IMR-90 (cell line): ENCODE data around the gene DIAPH2. TPM values are rescaled to one million over a fixed set of nuclear protein-coding genes. Genes with fewer than 3 reads are reported as not detected.

ENCODE experiments used
- ATAC-seq: fragments of 200-7000 bp; cut with Tn5 transposase; 2 replicates; pipeline ENCODE4 v1.9.1; 2020; ENCODE audit warnings: low read depth, mild to moderate bottlenecking, moderate library complexity
- BruUV-seq: library from RNA; stranded (reverse); fragments of 400-500 nt; replicated peaks from 2 replicates; lab custom pipeline; 2021; lab: Mats Ljungman, UMichigan
- CTCF ChIA-PET: fragments of 300-600 bp; formaldehyde crosslinking; extraction: SDS; loops from one replicate; lab custom pipeline; 2021; ENCODE audit warnings: antibody characterized with exemption; lab: Yijun Ruan, JAX
- POLR2A ChIA-PET: fragments of 300-600 bp; sonication (Branson Sonifier 250); formaldehyde crosslinking; loops from one replicate; lab custom pipeline; 2022; ENCODE audit warnings: antibody characterized with exemption; ENCODE audit not compliant: unreplicated experiment; lab: Charles Lee
- DNase-seq: peaks from one replicate; pipeline ENCODE4 v3.0.0; 2013
- H2AFZ ChIP-seq: replicated peaks from 2 replicates; pipeline ENCODE3; 2013; ENCODE audit warnings: low read length, mild to moderate bottlenecking; ENCODE audit not compliant: poor library complexity
- H2AK5ac ChIP-seq: 2 replicates; pipeline ENCODE4 v1.6.1; 2013; ENCODE audit warnings: low read depth, low read length, inconsistent platforms
- H2AK9ac ChIP-seq: replicated peaks from 2 replicates; pipeline ENCODE3; 2013; ENCODE audit warnings: mild to moderate bottlenecking, low read depth, low read length, moderate library complexity; ENCODE audit not compliant: poor library complexity
- H2BK120ac ChIP-seq: 2 replicates; pipeline ENCODE4 v1.6.1; 2013; ENCODE audit warnings: low read depth, low read length, inconsistent platforms
- H2BK15ac ChIP-seq: 3 replicates; pipeline ENCODE4 v1.6.1; 2013; ENCODE audit warnings: low read depth, low read length, inconsistent platforms
- H2BK20ac ChIP-seq: 2 replicates; pipeline ENCODE4 v1.6.1; 2013; ENCODE audit warnings: low read depth, mild to moderate bottlenecking, inconsistent platforms, low read length, moderate library complexity
- H2BK5ac ChIP-seq: 2 replicates; pipeline ENCODE4 v1.6.1; 2013; ENCODE audit warnings: mild to moderate bottlenecking, low read depth, low read length, inconsistent platforms; ENCODE audit not compliant: poor library complexity, severe bottlenecking
- H3K14ac ChIP-seq: replicated peaks from 2 replicates; pipeline ENCODE4 v1.6.1; 2013; ENCODE audit warnings: low read depth, low read length, inconsistent platforms
- H3K18ac ChIP-seq: 2 replicates; pipeline ENCODE4 v1.6.1; 2013; ENCODE audit warnings: low read depth, low read length, control low read depth
- H3K23ac ChIP-seq: 2 replicates; pipeline ENCODE4 v1.6.1; 2013; ENCODE audit warnings: low read depth, low read length, inconsistent platforms
- H3K27ac ChIP-seq: 2 replicates; pipeline ENCODE4 v1.5.1; 2013; ENCODE audit warnings: mild to moderate bottlenecking, control low read depth, low read length; ENCODE audit not compliant: insufficient read depth
- H3K27me3 ChIP-seq: 2 replicates; pipeline ENCODE4 v1.6.1; 2013; ENCODE audit warnings: low read length; ENCODE audit not compliant: control insufficient read depth, insufficient read depth
- H3K36me3 ChIP-seq: 2 replicates; pipeline ENCODE4 v1.6.1; 2013; ENCODE audit warnings: low read length, mixed read lengths; ENCODE audit not compliant: control insufficient read depth, insufficient read depth
- H3K4ac ChIP-seq: 2 replicates; pipeline ENCODE4 v1.6.1; 2013; ENCODE audit warnings: low read depth, low read length, inconsistent platforms
- H3K4me1 ChIP-seq: 2 replicates; pipeline ENCODE4 v1.6.1; 2013; ENCODE audit warnings: low read length, mixed read lengths; ENCODE audit not compliant: control insufficient read depth, insufficient read depth
- H3K4me2 ChIP-seq: 2 replicates; pipeline ENCODE4 v1.6.1; 2013; ENCODE audit warnings: low read depth, mild to moderate bottlenecking, control low read depth, low read length, moderate library complexity
- H3K4me3 ChIP-seq: 2 replicates; pipeline ENCODE4 v1.5.1; 2013; ENCODE audit warnings: low read depth, mild to moderate bottlenecking, control low read depth, low read length, moderate library complexity; ENCODE audit not compliant: insufficient read depth
- H3K56ac ChIP-seq: 2 replicates; pipeline ENCODE4 v1.6.1; 2013; ENCODE audit warnings: low read length, inconsistent platforms; ENCODE audit not compliant: insufficient read depth; ENCODE audit errors: extremely low read depth
- H3K79me1 ChIP-seq, 2 experiments: 2 replicates each; pipeline ENCODE4 v1.6.1; 2013; ENCODE audit warnings: low read length in 2 of 2, inconsistent platforms in 1 of 2, low read depth in 1 of 2
- H3K9ac ChIP-seq: 2 replicates; pipeline ENCODE4 v1.6.1; 2013; ENCODE audit warnings: low read depth, low read length, control low read depth
- H3K9me1 ChIP-seq: 2 replicates; pipeline ENCODE4 v1.6.1; 2013; ENCODE audit warnings: low read length, inconsistent platforms; ENCODE audit not compliant: insufficient read depth
- H3K9me3 ChIP-seq: 2 replicates; pipeline ENCODE4 v1.6.1; 2013; ENCODE audit warnings: low read length; ENCODE audit not compliant: control insufficient read depth, insufficient read depth
- H4K20me1 ChIP-seq: 2 replicates; pipeline ENCODE4 v1.6.1; 2013; ENCODE audit warnings: low read length, inconsistent platforms; ENCODE audit not compliant: insufficient read depth
- H4K5ac ChIP-seq: 2 replicates; pipeline ENCODE4 v1.6.1; 2013; ENCODE audit warnings: mild to moderate bottlenecking, low read depth, low read length, control low read depth
- H4K8ac ChIP-seq, 2 experiments: 2 replicates each; pipeline ENCODE4 v1.6.1; 2013; ENCODE audit warnings: low read depth in 2 of 2, low read length in 2 of 2, control low read depth in 1 of 2, inconsistent platforms in 1 of 2
- H4K91ac ChIP-seq: 2 replicates; pipeline ENCODE4 v1.6.1; 2013; ENCODE audit warnings: low read depth, low read length, inconsistent platforms; ENCODE audit not compliant: insufficient read depth
- BHLHE40 ChIP-seq: fragments of 150-350 bp; IDR thresholded peaks from 2 replicates; pipeline ENCODE4 v1.6.1; 2016; ENCODE audit warnings: mild to moderate bottlenecking, low read depth, low read length
- CEBPB ChIP-seq: IDR thresholded peaks from 2 replicates; pipeline ENCODE4 v1.6.1; 2012; ENCODE audit warnings: low read depth, low read length, improper control_type of control experiment
- CHD1 ChIP-seq: IDR thresholded peaks from 2 replicates; pipeline ENCODE4 v1.6.1; 2012; ENCODE audit warnings: low read depth, low read length, improper control_type of control experiment
- CTCF ChIP-seq: conservative IDR thresholded peaks from 2 replicates; pipeline ENCODE4 v1.5.1; 2012; ENCODE audit warnings: mild to moderate bottlenecking, low read depth, low read length, improper control_type of control experiment
- ELK1 ChIP-seq: fragments of 150-350 bp; IDR thresholded peaks from 2 replicates; pipeline ENCODE4 v1.6.1; 2016; ENCODE audit warnings: low read depth, mild to moderate bottlenecking, low read length, moderate library complexity, borderline replicate concordance
- FOS ChIP-seq: fragments of 150-350 bp; IDR thresholded peaks from 2 replicates; pipeline ENCODE4 v1.6.1; 2016; ENCODE audit warnings: low read depth, low read length
- MAFK ChIP-seq: IDR thresholded peaks from 2 replicates; pipeline ENCODE4 v1.6.1; 2012; ENCODE audit warnings: low read depth, low read length, improper control_type of control experiment
- MAZ ChIP-seq: IDR thresholded peaks from 2 replicates; pipeline ENCODE4 v1.6.1; 2012; ENCODE audit warnings: low read depth, mild to moderate bottlenecking, low read length, improper control_type of control experiment, moderate library complexity, borderline replicate concordance
- MXI1 ChIP-seq: IDR thresholded peaks from 2 replicates; pipeline ENCODE4 v1.6.1; 2012; ENCODE audit warnings: low read depth, mild to moderate bottlenecking, low read length, moderate library complexity, borderline replicate concordance
- NFE2L2 ChIP-seq: fragments of 150-350 bp; IDR thresholded peaks from 2 replicates; pipeline ENCODE4 v1.6.1; 2016; ENCODE audit warnings: low read depth, mild to moderate bottlenecking, low read length
- POLR2A ChIP-seq: IDR thresholded peaks from 2 replicates; pipeline ENCODE4 v1.6.1; 2012; ENCODE audit warnings: mild to moderate bottlenecking, low read depth, low read length
- RAD21 ChIP-seq: IDR thresholded peaks from 2 replicates; pipeline ENCODE4 v1.6.1; 2012; ENCODE audit warnings: low read length, improper control_type of control experiment
- RCOR1 ChIP-seq: IDR thresholded peaks from 2 replicates; pipeline ENCODE4 v1.6.1; 2012; ENCODE audit warnings: mild to moderate bottlenecking, low read length, improper control_type of control experiment; ENCODE audit not compliant: insufficient replicate concordance
- RFX5 ChIP-seq: IDR thresholded peaks from 2 replicates; pipeline ENCODE4 v1.8.0; 2012; ENCODE audit warnings: low read depth, mild to moderate bottlenecking, low read length, moderate library complexity
- SMC3 ChIP-seq: fragments of 150-350 bp; IDR thresholded peaks from 2 replicates; pipeline ENCODE4 v1.6.1; 2016; ENCODE audit warnings: low read depth, mild to moderate bottlenecking, antibody characterized with exemption, low read length, moderate library complexity
- USF2 ChIP-seq: fragments of 150-350 bp; IDR thresholded peaks from 2 replicates; pipeline ENCODE4 v1.6.1; 2017; ENCODE audit warnings: mild to moderate bottlenecking, antibody characterized with exemption, low read length, low read depth
- WGBS, 2 experiments: methylation state at CpG; one replicate each; pipeline versions ENCODE4 v1.1.5 to v1.1.7; 2013; ENCODE audit warnings: missing lambda C conversion rate in 2 of 2; ENCODE audit not compliant: insufficient read length in 1 of 2; ENCODE audit errors: extremely low coverage in 2 of 2; 5-methylcytosine and 5-hydroxymethylcytosine counted together
- dilution Hi-C: fragments of 300-500 bp; cut with HindIII; formaldehyde crosslinking; loops from one replicate; pipeline ENCODE4 v1.14.3; 2018; ENCODE audit warnings: low sequenced_read_pairs; ENCODE audit not compliant: unreplicated experiment
- in situ Hi-C: fragments of 300-500 bp; cut with MboI; formaldehyde crosslinking; loops from 3 replicates; pipeline ENCODE4 v1.14.3; 2019; ENCODE audit warnings: low sequenced_read_pairs, inconsistent platforms, mixed read lengths
- intact Hi-C: fragments of 100-400 bp; cut with micrococcal nuclease; formaldehyde crosslinking; loops from 2 replicates; pipeline ENCODE4 v1.10.0; 2022
- polyA plus RNA-seq, 3 experiments: library from polyadenylated mRNA; depleted of rRNA; stranded (reverse); fragments of >200 nt; gene quantifications; 2 replicates each; pipeline ENCODE4 v1.2.3, GENCODE V29; 2012; ENCODE audit warnings: low replicate concordance in 1 of 3
- total RNA-seq: library from RNA; depleted of rRNA; stranded (reverse); fragments of >200 nt; gene quantifications from 2 replicates; pipeline ENCODE4 v1.2.3, GENCODE V29; 2012

DIAPH2 gene
- total and polyA plus RNA-seq, 2 of the 4 experiments (the other 2 are of a cell fraction), result 3.6 to 19.9 TPM

- DNase-seq (peak; percentile 48), ATAC-seq (no peak)
- H3K36me3 ChIP-seq, result no peaks in the 10 kb centered on the region
- H4K20me1 ChIP-seq, result no peaks in the 10 kb centered on the region
- ChIA-PET CTCF (interaction anchor here (0.6 kb wide), 1 partner anchor 22 kb away, joined by 3 read pairs; no protein-coding TSS in a partner anchor), POLR2A (no interaction called here)
- H3K56ac ChIP-seq, result no peak overlapping the region
- H2AK5ac ChIP-seq, result no peak overlapping the region
- no peak overlapping the region for H3K14ac ChIP-seq
- no peak overlapping the region for H3K23ac ChIP-seq
- intact Hi-C loops (no loop called here), in situ Hi-C loops (no loop called here), dilution Hi-C loops (no loop called here)
- H4K91ac ChIP-seq, result no peak overlapping the region
- H2AFZ ChIP-seq, result no peak overlapping the region
- H2BK5ac ChIP-seq, result no peak overlapping the region
- H3K27ac ChIP-seq, result no peak overlapping the region
- no CpG with 5 or more reads among the region's 2 CpGs for WGBS, 2 experiments
- no peaks in the 10 kb centered on the region for H3K9me3 ChIP-seq
- H3K4me2 ChIP-seq, result no peak overlapping the region
- H3K4ac ChIP-seq, result no peak overlapping the region
- H2BK20ac ChIP-seq, result no peak overlapping the region
- H3K79me1 ChIP-seq, result peaks cover 0 to 5% of the 10 kb centered on the region in 2 experiments; a peak in 3 of 4 replicates
- no peak overlapping the region for H3K4me3 ChIP-seq
- H3K9me1 ChIP-seq, result no peaks in the 10 kb centered on the region; the same call in 1 of the 2 replicates
- no peak overlapping the region for H2BK120ac ChIP-seq
- no peak overlapping the region for H4K5ac ChIP-seq
- H3K9ac ChIP-seq, result no peak overlapping the region
- no peak overlapping the region for H2BK15ac ChIP-seq
- BruUV-seq, result no TSS peak
- no peak overlapping the region for H2AK9ac ChIP-seq
- H3K18ac ChIP-seq, result no peak overlapping the region
- no peaks in the 10 kb centered on the region for H3K4me1 ChIP-seq
- TF ChIP-seq NFE2L2 (no peak), RAD21 (no peak), ELK1 (no peak), CTCF (no peak), POLR2A (no peak), SMC3 (no peak), CHD1 (no peak), CEBPB (no peak), USF2 (no peak), MXI1 (no peak), MAZ (no peak), RFX5 (no peak), BHLHE40 (no peak), FOS (no peak), RCOR1 (no peak), MAFK (no peak)
- H3K27me3 ChIP-seq, result no peaks in the 10 kb centered on the region
- H4K8ac ChIP-seq, result no peak overlapping the region
These were observed 20.0 kb downstream of the DIAPH2 start for GRCh38 chrX:96704629-96705028.
